ENCODE results near the gene KIAA1671.
"Not testable (repeated sequence)": the region's sequence is repeated elsewhere in the genome, so short reads cannot be mapped to it uniquely, and the experiment has no call there.

The KIAA1671 gene

GRCh38 chr22:24951942-24952836 lies at the start of gene KIAA1671:
Gene KIAA1671, plus strand, starts transcription at chr22:24952716. Its CDS starts 75,284 bp downstream, at chr22:25028000.
- peak; percentile 92 for DNase-seq

GRCh38 chr22:24905909-24906308 lies 46.6 kb upstream of the KIAA1671 start:
- DNase-seq, result no peak

- DNase-seq, result not testable (repeated sequence)
Measured at GRCh38 chr22:24907101-24907500, 45.4 kb upstream of the KIAA1671 start.

- no peak for DNase-seq
Measured at GRCh38 chr22:24920029-24920428, 32.5 kb upstream of the KIAA1671 start.

GRCh38 chr22:24925586-24926427 lies 26.7 kb upstream of the KIAA1671 start:
- no peak for DNase-seq

GRCh38 chr22:24926428-24926725 lies 26.1 kb upstream of the KIAA1671 start:
- no peak for DNase-seq

- DNase-seq, result no peak
Measured at GRCh38 chr22:24926849-24927579, 25.5 kb upstream of the KIAA1671 start.

GRCh38 chr22:24928322-24928721 lies 24.2 kb upstream of the KIAA1671 start:
- no peak for DNase-seq

GRCh38 chr22:24930678-24931077 lies 21.8 kb upstream of the KIAA1671 start:
- DNase-seq, result no peak

- DNase-seq, result no peak
Measured at GRCh38 chr22:24935771-24936483, 16.6 kb upstream of the KIAA1671 start.

- DNase-seq, result no peak
Measured at GRCh38 chr22:24937114-24937513, 15.4 kb upstream of the KIAA1671 start.

- DNase-seq, result no peak
Measured at GRCh38 chr22:24938741-24939341, 13.7 kb upstream of the KIAA1671 start.

- DNase-seq, result no peak
Measured at GRCh38 chr22:24942301-24942700, 10.2 kb upstream of the KIAA1671 start.

GRCh38 chr22:24944217-24944937 lies 8.1 kb upstream of the KIAA1671 start:
- DNase-seq, result no peak

GRCh38 chr22:24945430-24945829 lies 7.1 kb upstream of the KIAA1671 start:
- DNase-seq, result no peak

- DNase-seq, result no peak
Measured at GRCh38 chr22:24947383-24947782, 5.1 kb upstream of the KIAA1671 start.

GRCh38 chr22:24947881-24948280 lies 4.6 kb upstream of the KIAA1671 start:
- no peak for DNase-seq

GRCh38 chr22:24948356-24949202 lies 3.9 kb upstream of the KIAA1671 start:
- DNase-seq, result no peak

GRCh38 chr22:24950272-24950902 lies 2.1 kb upstream of the KIAA1671 start:
- no peak for DNase-seq

- DNase-seq, result no peak
Measured at GRCh38 chr22:24952837-24953383, 394 bp downstream of the KIAA1671 start.
